Astrocyte of the cerebellum (primary cell): ENCODE data around the gene TNFAIP2.

Source experiments
- DNase-seq: peaks from one replicate; pipeline ENCODE4 v3.0.0-alpha.2; 2011; ENCODE audit warnings: low read depth
- H3K4me3 ChIP-seq: 2 replicates; pipeline ENCODE4 v1.5.1; 2011; ENCODE audit warnings: mild to moderate bottlenecking, low read depth, low read length, moderate library complexity
- CTCF ChIP-seq: IDR thresholded peaks from 2 replicates; pipeline ENCODE4 v1.5.1; 2012; ENCODE audit warnings: low read length, low read depth, moderate library complexity, mild to moderate bottlenecking; ENCODE audit errors: missing control alignments
- in situ Hi-C: cut with HindIII; loops from 2 replicates; pipeline ENCODE4 v1.10.0; 2017; ENCODE audit warnings: low sequenced_read_pairs

Gene TNFAIP2

GRCh38 chr14:103131580-103131979, 8.3 kb downstream of the TNFAIP2 start:
- in situ Hi-C loops = no loop called here
- no peak for DNase-seq

GRCh38 chr14:103132381-103133209, 9.3 kb downstream of the TNFAIP2 start:
- no peak overlapping the region for H3K4me3 ChIP-seq
- TF ChIP-seq CTCF = no peak
- no peak for DNase-seq
- in situ Hi-C loops = no loop called here

More at GRCh38 chr14:103131580-103131979, 8.3 kb downstream of the TNFAIP2 start:
- no peak for TF ChIP-seq CTCF
- no peak overlapping the region for H3K4me3 ChIP-seq

- no peak for TF ChIP-seq CTCF
- no peak overlapping the region for H3K4me3 ChIP-seq
- in situ Hi-C loops = no loop called here
- no peak for DNase-seq
These were observed 10.2 kb downstream of the TNFAIP2 start for GRCh38 chr14:103133210-103134140.

GRCh38 chr14:103134405-103134804, 11.1 kb downstream of the TNFAIP2 start:
- no peak for DNase-seq
- H3K4me3 ChIP-seq = no peak overlapping the region
- TF ChIP-seq CTCF = no peak
- in situ Hi-C loops = no loop called here

GRCh38 chr14:103134919-103135318, 11.7 kb downstream of the TNFAIP2 start:
- no peak for DNase-seq
- no peak overlapping the region for H3K4me3 ChIP-seq
- no peak for TF ChIP-seq CTCF
- in situ Hi-C loops = no loop called here
